Activated naive CD8-positive, alpha-beta T cell treated with anti-CD3 and anti-CD28 coated beads for 36 hours (primary cell): Measurements from ENCODE around the gene ATF6. TPM values are rescaled to one million over a fixed set of nuclear protein-coding genes. Genes with fewer than 3 reads are reported as not detected.

Source experiments
- total RNA-seq, 2 experiments: library from RNA; stranded (reverse); gene quantifications; one replicate each; pipeline ENCODE4 v1.2.3, GENCODE V29; 2021

ATF6 gene
- total RNA-seq, 2 experiments from 2014 or later: 20.2 to 22.1 TPM

Other genes with a start within 250 kb of the ATF6 start
- gene HSPA6, start 241.8 kb upstream of the ATF6 start, total RNA-seq: under 1 TPM; 0.33 to 0.34 TPM
- not detected for gene FCGR3A, start 216.5 kb upstream of the ATF6 start, total RNA-seq
- not detected for gene FCGR3B, start 135.1 kb upstream of the ATF6 start, total RNA-seq
- gene FCGR2B, start 103.2 kb upstream of the ATF6 start, total RNA-seq: under 1 TPM; 0.20 to 0.25 TPM
- gene FCRLA, start 59.1 kb upstream of the ATF6 start, total RNA-seq: under 1 TPM; 0.35 to 0.56 TPM
- gene FCRLB, start 44.8 kb upstream of the ATF6 start, total RNA-seq: under 1 TPM; 0.49 to 0.76 TPM
- gene DUSP12, start 16.5 kb upstream of the ATF6 start, total RNA-seq: 10 to 100 TPM; 39.9 to 40.3 TPM